ENCODE results near the gene BGN. TPM values are rescaled to one million over a fixed set of nuclear protein-coding genes. Genes with fewer than 3 reads are reported as not detected.

Gene BGN
- total RNA-seq, 1 experiment from 2014 or later: 0.37 TPM

DNA sequence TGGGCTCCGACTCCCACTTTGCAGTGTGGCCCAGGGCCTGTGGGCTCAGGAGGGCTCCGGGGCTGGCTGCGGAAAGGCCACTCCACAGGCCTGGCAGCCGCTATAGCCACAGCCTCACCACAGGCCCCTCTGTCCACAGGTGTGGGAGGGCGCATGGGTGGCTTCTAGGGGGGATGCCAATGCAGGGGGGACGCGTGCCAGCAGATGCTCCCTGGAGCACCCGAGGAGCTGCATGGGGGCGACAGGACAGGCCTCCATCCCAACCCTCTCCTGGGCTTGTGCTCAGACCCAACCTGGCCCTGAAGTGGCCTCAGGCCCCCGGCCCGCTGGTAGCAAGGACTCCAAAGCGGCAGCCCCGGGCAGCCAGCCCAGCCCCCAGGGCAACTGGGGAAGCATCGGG lies 8.0 kb downstream of the BGN start:
- no peak for DNase-seq (ENCODE audit: low read depth, low spot score)
- BruUV-seq (replicated peaks): no TSS peak
- Histone ChIP-seq H3K27ac (ENCODE audit: low read depth, low read length) (no peak overlapping the region), H3K4me3 (replicated peaks in 1 of 2; ENCODE audit: low read depth in 1 of 2, low read length in 2 of 2) (no peak overlapping the region), H3K9me3 (ENCODE audit: control insufficient read depth in 1 of 2, insufficient read depth in 1 of 2, low read depth in 1 of 2, low read length in 2 of 2) (no peaks in the 10 kb centered on the region), H3K27me3 (ENCODE audit: insufficient read depth, low read length) (no peaks in the 10 kb centered on the region), H3K79me2 (ENCODE audit: insufficient read depth, low read length) (no peaks in the 10 kb centered on the region), H2AFZ (ENCODE audit: low read depth, low read length, poor library complexity, severe bottlenecking) (no peak overlapping the region), H3K36me3 (ENCODE audit: control insufficient read depth in 1 of 2, insufficient read depth in 2 of 2, low read length in 2 of 2) (no peaks in the 10 kb centered on the region), H4K20me1 (ENCODE audit: insufficient read depth) (no peaks in the 10 kb centered on the region), H3K4me1 (ENCODE audit: control insufficient read depth in 1 of 2, insufficient read depth in 2 of 2, low read length in 2 of 2) (peaks cover 0 to 2% of the 10 kb centered on the region in 2 experiments; a peak in 1 of 4 replicates), H3K9me2 (ENCODE audit: insufficient read depth) (no peaks in the 10 kb centered on the region), H3K4me2 (ENCODE audit: low read length) (no peak overlapping the region), H3K9ac (ENCODE audit: low read length) (no peak overlapping the region)
- ChIA-PET RAD21 (ENCODE audit: low non-redundant PET in 1 of 2, low total read pairs in 2 of 2, uncharacterized antibody in 2 of 2, unreplicated experiment in 2 of 2) (no interaction called here), POLR2A (no interaction called here), CTCF (no interaction called here)
- intact Hi-C loops (cut with micrococcal nuclease): loop anchor here (10.0 kb wide), 1 partner anchor 468 kb away; no protein-coding TSS in a partner anchor
- ATAC-seq: no peak
- TF ChIP-seq CEBPB (IDR thresholded peaks at IDR 0.05; ENCODE audit: low read depth) (no peak), POLR2AphosphoS5 (IDR thresholded peaks at IDR 0.05; ENCODE audit: low read depth, low read length) (no peak), CBX3 (IDR thresholded peaks at IDR 0.05; ENCODE audit: low read depth) (no peak), EZH2 (IDR thresholded peaks at IDR 0.05) (no peak), EGR1 (IDR thresholded peaks at IDR 0.05; ENCODE audit: low read depth) (no peak), ZBTB33 (IDR thresholded peaks at IDR 0.05; ENCODE audit: extremely low read depth, insufficient replicate concordance, low read length) (no peak), ZNF274 (IDR thresholded peaks at IDR 0.05; ENCODE audit: low read depth, low read length) (no peak), ZFX (IDR thresholded peaks at IDR 0.05) (no peak), SIN3A (IDR thresholded peaks at IDR 0.05; ENCODE audit: low read depth) (no peak), FOSL1 (IDR thresholded peaks at IDR 0.05; ENCODE audit: low read depth) (no peak), SRF (IDR thresholded peaks at IDR 0.05; ENCODE audit: low read depth) (no peak), TCF7L2 (IDR thresholded peaks at IDR 0.05; ENCODE audit: borderline replicate concordance, extremely low read depth, insufficient read depth, insufficient read length) (no peak), EZH2phosphoT487 (IDR thresholded peaks at IDR 0.05; ENCODE audit: borderline replicate concordance) (no peak)

All from HCT116 (cell line).